HG03108 (cell line): Measurements from ENCODE around the gene DOCK6.

Source experiments
- ATAC-seq: cut with Tn5 transposase; IDR thresholded peaks from one replicate; pipeline ENCODE4 v1.9.1; 2021; ENCODE audit warnings: moderate library complexity; ENCODE audit not compliant: unreplicated experiment

The DOCK6 gene

DNA sequence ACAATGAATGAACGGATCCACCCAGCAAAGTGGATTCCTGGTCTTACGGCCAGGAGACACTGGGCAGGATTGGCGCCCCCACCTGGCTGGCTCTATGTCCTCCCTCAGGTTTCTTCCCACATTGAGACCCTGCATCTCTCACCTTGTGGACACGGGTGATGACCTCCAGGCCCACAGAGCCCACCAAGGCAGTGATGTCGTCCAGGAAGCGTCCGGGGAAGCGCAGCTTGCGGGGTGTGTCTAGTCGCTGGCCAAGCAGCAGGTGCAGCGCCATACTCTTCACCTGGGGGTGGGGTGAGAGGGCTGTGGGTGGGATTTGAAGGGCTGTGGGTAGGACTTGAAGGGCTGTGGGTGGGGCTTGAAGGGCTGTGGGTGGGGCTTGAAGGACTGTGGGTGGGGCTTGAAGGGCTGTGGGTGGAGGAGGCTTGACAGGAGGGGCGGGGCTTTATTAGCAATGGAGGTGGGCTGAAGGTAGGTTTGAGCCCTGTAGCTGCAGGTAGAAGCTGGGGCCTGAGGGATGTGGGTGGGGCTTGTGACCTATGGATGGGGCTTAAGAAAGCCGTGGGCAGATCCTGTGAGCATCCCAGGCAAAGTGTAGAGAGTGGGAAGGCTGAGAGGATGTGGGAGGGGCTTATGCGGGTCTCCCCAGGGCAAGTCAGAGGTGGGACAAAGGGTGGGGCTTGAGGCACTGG is 35.0 kb downstream of the DOCK6 start:
- no peak for ATAC-seq

DNA sequence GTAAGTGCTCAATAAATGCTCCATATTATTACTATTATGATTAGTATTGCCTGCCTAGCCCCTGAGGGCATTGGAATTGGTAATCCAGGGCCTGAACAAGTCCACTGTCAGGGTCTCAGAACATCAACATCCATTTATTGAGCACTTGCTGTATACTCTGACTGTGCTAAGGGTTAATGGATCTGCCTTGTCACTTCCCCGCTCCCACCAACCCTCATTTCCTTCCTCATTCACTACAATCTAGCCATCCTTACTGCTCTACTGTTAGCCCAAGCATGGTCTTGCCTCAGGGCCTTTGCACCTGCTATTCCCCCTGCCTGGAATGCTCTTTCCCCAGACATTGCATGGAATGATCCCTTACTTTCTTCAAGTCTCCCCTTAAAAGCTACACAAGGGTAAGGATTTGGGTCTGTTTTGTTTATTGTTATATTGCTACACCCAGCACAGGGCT is 35.6 kb downstream of the DOCK6 start:
- ATAC-seq: no peak

DNA sequence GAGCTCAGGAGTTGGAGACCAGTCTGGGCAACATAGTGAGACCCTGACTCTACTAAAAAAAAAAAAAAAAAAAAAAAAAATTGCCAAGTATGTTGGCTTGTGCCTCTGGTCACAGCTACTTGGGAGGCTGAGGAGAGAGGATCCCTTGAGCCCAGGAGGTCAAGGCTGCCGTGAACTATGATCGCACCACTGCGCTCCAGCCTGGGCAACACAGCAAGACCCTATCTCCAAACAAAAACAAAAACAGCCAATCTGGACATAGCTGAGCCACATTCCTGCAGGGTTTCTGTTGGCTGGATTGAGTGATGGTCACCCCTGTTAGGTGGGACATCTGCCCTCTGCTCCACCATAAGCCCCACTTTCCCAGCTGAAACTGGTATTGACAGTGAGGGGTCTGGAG is 36.5 kb downstream of the DOCK6 start:
- no peak for ATAC-seq

DNA sequence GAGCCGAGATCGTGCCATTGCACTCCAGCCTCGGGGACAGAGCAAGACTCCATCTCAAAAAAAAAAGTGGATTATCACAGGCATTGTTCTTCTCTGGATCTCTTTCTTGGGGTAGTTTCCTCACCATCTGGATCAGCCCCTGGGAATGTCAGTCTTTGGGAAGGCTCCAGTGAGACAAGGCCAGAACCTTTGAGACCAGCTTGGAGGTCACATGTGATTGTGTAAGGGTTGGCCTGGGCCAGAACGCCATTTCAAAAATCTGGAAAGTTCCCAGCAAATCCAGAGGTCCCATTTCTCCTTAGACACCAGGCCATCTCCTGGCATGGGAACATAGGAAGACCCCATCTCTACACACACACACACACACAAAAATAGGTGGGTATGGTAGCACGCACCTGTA is 37.2 kb downstream of the DOCK6 start:
- no peak for ATAC-seq

DNA sequence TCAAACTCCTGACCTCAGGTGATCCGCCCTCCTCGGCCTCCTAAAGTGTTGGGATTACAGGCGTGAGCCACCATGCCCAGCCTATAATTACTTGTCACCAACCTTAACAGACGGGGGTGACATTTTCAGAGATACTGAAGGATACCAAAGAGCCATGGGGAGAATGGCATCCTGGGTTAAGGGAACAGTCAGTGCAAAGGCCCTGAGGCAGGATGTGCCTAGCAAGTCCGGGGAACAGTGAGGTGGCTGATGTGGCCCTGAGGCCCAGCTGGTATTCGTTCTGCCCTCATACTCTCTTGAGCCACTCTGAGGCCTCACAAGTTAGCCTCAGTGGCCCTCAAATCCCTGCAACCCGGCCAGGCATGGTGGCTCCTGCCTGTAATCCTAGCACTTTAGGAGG is 37.9 kb downstream of the DOCK6 start:
- no peak for ATAC-seq

DNA sequence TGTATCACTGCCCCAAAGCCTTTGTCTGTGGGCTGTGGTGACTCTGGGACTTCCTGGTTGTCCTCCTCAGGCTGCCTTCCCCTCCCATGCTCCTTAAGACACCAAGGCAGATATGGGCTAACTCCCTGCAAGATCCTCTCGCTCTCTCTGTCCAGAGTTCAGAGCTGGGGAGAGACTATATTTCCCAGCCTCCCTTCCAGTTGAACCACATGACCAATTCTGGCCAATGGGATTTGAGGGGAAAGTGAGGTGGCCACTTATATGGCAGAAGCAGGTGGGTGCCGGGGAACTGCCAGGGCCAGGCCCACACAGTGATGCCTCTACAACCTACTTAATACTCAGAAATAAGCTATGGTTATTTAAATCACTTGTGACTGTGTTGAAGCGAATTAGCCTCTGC is 39.1 kb downstream of the DOCK6 start:
- ATAC-seq: no peak

DNA sequence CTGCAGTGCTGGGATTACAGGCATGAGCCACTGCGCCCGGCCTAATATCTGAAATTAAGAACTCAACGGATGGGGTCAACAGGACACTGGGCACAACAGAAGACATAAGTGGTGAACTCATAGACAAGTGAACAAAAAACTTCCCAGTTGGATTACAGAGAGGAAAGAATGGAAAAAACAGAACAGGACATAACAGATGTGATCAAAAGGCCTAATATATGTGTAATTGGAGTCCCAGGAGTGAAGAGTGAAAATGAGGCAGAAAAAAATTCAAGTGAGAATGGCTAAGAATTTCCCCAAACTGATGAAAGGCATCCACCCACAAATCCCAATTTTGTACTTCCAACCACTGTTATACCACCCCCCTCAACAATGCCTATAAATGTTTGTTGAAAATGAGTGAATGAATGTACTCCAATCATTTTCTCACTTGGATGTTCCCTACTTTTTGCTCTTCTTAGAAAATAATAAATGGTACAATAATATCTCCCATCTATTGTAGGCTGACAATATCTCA is 41.2 kb downstream of the DOCK6 start:
- ATAC-seq: no peak

DNA sequence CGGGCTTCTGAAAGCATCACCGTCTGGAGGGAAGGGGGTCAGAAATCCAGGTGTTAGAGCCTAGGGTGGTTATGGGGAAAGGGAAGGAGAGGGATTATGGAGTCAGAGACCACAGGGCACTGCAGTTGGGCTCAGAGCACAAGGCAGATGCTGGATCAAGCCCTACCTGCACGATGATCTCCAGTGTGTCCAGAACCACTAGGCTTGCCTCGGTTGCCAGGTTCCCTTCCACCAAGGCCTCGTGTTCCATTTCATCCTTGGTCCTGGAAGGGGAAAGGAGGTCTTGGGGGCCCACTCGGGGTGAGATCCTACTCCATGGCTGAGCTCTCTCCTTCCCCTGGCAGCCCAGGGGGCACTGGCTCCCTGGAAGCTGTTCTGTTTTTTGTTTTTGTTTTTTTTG is 47.9 kb downstream of the DOCK6 start:
- no peak for ATAC-seq

DNA sequence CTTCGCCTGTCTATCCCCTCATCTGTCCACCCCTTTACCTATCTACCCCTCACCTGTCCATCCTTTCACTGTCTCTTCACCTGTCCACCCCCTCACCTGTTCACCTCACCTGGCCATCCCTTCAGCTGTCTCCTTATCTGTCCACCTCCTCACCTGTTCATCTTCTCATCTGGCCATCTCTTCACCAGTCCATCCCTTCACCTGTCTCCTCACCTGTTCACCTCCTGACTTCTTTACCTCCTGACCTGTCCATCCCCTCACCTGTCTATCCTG is 51.7 kb downstream of the DOCK6 start:
- no peak for ATAC-seq

DNA sequence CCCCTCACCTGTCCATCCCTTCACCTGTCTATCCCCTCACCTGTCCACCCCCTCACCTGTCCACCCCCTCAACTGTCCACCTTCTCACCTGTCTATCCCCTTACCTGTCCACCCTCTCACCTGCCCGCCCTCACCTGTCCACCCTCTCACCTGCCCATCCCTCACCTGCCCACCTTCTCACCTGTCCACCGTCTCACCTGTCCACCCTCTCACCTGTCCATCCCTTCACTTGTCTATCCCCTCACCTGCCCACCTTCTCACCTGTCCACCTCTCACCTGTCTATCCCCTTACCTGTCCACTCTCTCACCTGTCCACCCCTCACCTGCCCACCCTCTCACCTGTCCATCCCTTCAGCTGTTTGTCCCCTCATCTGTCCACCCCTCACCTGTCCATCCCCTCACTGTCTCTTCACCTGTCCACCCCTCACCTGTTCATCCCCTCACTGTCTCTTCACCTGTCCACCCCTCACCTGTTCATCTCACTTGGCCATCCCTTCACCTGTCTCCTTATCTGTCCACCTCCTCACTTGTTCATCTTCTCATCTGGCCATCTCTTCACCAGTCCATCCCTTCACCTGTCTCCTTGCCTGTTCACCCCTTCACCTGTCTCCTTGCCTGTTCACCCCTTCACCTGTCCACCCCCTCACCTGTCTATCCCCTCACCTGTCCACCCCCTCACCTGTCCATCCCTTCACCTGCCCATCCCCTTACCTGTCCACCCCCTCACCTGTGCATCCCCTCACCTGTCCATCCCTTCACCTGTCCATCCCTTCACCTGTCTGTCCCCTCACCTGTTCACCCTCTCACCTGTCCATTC is 52.3 kb downstream of the DOCK6 start:
- no peak for ATAC-seq

DNA sequence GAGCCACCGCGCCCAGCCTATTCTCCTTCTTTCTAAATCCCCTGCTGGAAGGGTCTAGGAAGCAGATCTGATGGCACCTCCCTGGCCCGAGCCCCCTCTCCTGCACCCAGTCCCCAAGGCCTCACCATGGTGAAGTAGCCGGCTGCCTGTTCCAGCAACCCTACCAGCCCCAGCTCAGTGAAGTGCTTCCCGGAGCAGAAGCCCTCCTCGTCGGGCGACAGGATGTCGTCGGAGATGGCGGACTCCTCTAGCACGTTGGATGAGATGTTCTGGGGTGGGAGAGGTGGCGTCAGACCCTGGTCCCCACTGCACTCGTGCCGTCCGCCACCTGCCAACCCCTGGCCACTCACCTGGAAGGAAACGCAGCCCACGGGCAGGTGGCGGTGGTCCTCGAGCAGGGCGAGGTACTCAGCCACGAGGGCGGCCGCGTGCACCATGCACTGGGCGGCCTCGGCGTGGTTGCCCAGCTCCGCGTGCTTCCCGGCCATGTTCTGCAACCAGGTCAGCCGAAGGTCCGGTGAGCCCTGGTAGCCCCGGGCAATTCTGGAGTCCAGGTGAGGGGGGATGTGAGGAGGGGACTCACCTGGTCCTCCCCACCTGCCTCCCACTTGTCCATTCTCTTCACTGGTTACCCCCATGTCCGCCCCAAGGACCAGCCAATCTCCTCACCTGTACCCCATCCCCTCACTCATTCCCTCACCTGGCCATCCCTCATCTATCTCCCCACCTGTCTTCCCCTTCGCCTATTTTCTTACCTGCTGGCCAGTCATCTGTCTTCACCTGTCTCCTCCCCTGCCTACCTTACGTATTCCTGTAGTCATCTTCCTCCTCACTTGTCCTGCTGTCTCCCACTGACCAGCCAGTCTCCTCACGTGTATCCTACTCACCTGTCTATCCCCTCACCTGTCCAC is 53.5 kb downstream of the DOCK6 start:
- ATAC-seq: no peak

DNA sequence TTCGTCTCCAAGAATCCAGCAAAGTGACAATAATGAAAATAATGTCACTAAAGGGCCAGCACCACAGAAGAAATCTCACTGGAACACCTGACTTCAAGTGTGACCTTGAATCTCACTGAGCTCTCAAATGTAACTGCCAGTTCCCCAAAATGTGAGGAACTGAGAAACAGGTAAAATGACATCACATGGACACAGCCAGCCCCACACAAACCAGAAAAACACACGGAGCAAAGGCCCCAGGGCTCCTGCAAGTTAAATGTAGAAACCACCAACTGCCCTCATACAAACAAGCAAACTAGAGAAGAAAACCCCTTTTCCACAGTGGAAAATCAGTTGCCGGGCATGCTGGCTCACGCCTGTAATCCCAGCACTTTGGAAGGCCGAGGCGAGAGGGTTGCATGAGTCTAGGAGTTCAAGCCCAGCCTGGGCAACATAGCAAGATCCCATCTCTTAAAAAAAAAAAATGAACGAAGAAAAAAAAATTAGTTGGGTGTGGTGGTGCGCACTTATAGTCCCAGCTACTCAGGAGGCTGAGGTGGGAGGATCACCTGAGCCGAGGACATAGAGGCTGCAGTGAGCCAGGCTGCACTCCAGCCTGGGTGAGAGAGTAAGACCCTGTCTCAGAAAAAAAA is 56.3 kb downstream of the DOCK6 start:
- no peak for ATAC-seq

DNA sequence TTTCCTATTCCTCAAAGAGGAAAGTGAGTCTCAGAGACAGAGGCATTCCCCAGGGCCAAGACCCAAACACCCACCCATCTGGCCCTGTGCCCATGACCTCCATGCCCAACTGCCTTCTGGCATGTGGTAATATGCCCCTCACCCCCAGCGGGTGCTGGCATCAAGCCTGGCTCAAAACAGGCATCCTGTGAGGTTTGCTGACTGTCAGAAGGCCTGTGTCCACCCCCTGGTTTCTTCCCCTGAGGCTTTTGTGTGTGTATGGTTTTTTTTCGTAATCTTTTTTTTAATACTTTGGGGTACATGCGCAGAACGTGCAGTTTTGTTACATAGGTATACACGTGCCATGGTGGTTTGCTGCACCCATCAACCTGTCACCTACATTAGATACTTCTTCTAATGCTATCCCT is 57.4 kb downstream of the DOCK6 start:
- ATAC-seq: no peak

DNA sequence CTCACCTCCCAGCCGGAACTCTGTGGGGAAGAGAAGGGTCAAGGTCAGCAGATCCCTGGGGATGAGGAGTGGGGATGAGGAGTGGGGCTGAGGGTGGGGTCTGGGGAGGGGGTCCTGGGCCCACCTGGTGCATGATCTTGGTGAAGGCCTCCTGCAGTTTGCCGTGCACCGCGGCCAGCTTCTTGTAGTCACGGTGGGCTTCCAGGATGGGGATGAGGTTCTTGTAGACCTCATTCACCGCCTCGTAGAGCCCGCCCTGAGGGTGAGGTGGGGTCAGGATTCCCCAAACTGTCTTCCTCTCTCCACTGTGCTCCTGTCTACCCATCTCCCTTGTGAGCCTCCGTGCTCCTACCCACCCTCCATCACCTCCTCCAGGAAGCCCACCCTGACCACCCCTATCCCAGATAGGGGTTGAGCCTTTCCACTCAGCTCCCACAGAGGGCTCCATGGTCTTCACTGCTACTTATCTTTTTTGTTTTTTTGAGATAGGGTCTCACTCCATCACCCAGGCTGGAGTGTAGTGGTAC is 58.2 kb downstream of the DOCK6 start:
- no peak for ATAC-seq

DNA sequence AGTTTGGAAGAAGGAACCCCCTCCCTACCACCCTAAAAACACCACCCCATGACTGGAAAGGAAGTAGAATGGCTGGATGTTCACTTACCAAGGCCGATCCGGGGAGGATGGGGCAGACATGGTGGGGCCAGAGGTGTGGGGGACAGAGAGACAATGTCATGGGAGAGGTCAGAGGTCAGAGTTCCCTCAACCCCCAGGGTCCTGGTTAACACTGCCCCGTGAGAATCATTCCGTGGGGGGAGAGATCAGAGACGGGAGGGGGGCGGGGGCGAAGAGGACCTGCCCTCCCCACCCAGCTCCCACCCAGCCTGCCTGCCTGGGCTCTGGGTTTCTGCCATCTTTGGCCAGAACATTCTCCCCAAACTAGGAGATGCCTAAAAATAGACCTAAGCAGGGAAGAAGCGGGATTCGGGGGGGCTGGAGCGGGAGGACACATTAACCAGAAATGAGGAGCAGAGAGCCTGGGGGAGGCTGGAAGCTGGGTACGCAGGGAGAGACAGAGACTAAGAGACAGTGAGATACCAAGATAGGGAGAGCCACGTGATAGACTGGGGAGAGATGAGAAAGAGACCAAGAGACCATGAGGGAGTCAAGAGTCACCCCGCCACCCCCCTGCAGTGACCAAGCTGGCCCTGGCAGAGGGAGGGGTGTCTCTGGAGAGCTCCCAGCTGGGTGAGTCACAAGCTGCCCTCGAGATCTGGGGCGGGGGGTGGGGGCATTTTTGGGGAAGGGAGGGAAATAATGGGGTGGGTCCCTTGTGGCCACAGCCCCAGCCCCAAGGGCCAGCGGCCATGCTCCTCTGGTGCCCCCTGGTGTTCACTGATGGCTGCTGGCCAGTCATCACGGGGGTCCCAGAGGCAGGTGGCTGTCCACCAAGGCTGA is 58.9 kb downstream of the DOCK6 start:
- no peak for ATAC-seq

DNA sequence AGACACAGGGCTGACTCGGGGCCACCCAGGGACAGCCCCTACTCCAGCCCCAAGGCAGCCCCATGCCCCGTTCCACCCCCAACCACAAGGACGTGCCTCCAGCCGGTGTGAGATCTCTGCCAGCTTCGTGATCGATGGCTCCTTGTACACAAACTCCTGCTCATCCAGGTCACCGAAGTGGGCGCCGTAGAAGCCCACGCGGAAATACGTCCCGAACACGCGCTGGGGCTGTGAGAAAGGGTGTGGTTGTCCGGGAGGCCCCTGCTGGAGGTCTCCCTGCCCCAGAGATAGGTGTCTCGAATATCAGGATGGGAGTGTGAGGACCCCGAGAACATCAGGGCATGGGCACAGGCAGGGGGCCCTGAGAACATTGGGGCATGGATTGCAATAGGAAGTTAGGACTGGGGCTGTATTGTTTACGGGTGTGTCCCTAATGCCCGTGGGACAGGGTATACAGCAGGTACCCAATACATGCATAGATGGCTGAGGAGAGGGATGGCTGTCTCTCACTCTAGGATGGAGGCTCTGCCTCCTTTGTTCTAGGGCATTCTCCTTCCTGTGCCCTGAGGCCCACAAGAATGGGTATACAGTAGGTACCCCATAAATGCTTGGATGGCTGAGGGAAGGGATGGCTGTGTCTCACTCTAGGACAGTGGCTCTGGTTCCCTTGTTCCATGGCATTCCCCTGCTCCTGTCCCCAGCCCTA is 59.7 kb downstream of the DOCK6 start:
- no peak for ATAC-seq

DNA sequence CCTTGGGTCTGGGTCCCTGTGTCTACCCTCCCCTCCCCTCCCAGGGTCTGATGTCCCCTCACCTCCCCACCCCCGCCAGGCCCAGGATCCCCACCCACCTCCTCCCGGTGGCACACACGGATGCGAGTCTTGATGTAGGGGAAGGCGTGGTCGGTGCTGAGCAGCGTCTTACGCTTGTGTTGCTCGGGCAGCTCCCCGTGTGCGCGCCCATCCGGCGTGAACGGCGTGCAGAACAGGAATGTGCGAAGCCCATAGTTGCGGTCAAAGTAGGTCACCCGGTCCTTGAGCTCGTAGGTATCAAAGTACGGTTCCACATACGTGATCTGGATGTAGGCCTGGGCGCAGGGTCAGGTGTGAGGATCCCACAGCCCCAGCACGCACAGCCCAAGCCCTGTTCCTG is 60.5 kb downstream of the DOCK6 start:
- no peak for ATAC-seq

DNA sequence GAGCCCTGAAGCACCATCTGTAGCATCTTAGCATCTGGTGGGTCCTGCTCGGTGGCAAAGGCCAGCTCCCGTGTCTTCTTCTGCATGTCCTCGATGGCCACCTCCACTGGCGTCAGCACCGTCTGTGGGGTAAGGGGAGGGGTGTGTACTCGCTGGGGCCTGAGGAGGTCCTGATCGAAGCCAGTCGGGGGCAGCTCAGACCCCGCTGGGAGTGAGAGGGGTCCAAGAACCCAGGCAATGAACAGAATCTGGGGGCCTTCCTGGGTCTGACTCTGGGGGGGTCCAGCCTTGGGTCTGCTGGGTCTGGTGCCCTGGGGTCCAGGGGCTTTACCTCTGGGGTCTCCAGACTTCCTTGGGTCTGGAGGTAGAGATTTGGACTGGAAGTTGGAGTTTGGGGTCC is 61.4 kb downstream of the DOCK6 start:
- no peak for ATAC-seq

DNA sequence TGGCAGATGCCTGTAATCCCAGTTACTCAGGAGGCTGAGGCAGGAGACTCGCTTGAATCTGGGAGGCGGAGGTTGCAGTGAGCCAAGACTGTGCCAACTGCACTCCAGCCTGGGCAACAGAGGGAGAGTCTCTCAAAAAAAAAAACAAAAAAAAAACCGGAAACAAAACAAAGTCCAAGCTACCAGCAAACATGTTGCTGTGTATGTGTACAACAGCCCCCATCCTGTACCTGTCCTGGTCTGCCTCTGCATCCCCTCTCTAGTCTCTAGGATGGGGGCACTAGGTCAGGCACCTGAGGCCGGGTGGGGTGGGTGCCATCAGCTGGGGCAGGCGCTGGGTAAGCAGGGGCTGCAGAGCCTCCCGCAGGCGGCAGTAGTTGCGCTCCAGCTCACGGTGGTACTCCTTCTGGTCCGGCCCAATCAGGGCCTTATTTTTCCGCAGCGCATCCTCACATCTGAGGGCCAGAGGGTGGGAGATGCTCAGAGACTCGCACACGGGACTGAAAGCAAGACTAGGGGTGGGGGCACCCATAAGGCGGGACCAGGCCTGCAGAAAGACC is 62.2 kb downstream of the DOCK6 start:
- no peak for ATAC-seq
